ACC112 (cell line): ENCODE results near the gene PRSS33.

Experiments used
- H2AFZ ChIP-seq: fragments of 200-600 bp; sonication (generic); one replicate; pipeline ENCODE4 v1.6.0; 2017; ENCODE audit warnings: antibody characterized with exemption, low read length; ENCODE audit not compliant: unreplicated experiment
- H3K27ac ChIP-seq: fragments of 200-600 bp; sonication (generic); 2 replicates; pipeline ENCODE4 v1.5.1; 2014; ENCODE audit warnings: low read depth, mild to moderate bottlenecking, antibody characterized with exemption, low read length, moderate library complexity
- H3K27me3 ChIP-seq: fragments of 200-600 bp; sonication (generic); 2 replicates; pipeline ENCODE4 v1.6.1; 2014; ENCODE audit warnings: mild to moderate bottlenecking, antibody characterized with exemption, low read length, moderate library complexity, mixed read lengths; ENCODE audit not compliant: insufficient read depth
- H3K36me3 ChIP-seq: fragments of 200-600 bp; sonication (generic); 2 replicates; pipeline ENCODE4 v1.6.1; 2016; ENCODE audit warnings: mild to moderate bottlenecking, antibody characterized with exemption, low read length, moderate library complexity, mixed read lengths; ENCODE audit not compliant: insufficient read depth
- H3K4me1 ChIP-seq: fragments of 200-600 bp; sonication (generic); one replicate; pipeline ENCODE4 v1.6.1; 2016; ENCODE audit warnings: low read length, mixed read lengths; ENCODE audit not compliant: insufficient read depth, unreplicated experiment, control insufficient read depth
- H3K4me3 ChIP-seq: fragments of 200-600 bp; sonication (generic); 2 replicates; pipeline ENCODE4 v1.5.1; 2014; ENCODE audit warnings: mild to moderate bottlenecking, low read depth, low read length
- H3K79me2 ChIP-seq: fragments of 200-600 bp; sonication (generic); one replicate; pipeline ENCODE4 v1.6.0; 2016; ENCODE audit warnings: low read length; ENCODE audit not compliant: control insufficient read depth, unreplicated experiment, insufficient read depth

PRSS33 gene

DNA sequence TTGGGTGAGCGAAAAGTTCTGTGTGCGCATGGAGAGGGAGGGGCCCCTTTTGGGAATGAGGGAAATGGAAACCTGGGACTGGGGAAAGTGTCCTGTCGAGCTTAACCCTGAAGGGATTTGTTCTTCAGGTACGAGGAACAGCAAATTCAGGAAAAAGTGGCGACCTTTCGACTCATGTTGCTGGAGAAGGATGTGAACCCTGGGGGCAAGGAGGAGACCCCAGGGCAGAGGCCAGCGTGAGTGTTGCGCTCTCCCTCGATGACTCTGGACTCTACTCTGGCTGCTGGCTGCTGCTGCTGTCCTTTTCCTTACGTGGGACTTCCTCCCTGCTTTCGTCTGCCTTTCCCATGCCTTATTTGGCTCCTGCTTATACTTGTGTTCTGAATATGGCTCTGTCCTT, 30.0 kb downstream of the PRSS33 start:
- peaks cover 56% of the 10 kb centered on the region for H3K36me3 ChIP-seq
- H3K27ac ChIP-seq: no peak overlapping the region
- no peak overlapping the region for H3K4me3 ChIP-seq
- H2AFZ ChIP-seq: no peak overlapping the region
- H3K27me3 ChIP-seq: no peaks in the 10 kb centered on the region
- peaks cover 95% of the 10 kb centered on the region for H3K79me2 ChIP-seq
- peaks cover 15% of the 10 kb centered on the region for H3K4me1 ChIP-seq

DNA sequence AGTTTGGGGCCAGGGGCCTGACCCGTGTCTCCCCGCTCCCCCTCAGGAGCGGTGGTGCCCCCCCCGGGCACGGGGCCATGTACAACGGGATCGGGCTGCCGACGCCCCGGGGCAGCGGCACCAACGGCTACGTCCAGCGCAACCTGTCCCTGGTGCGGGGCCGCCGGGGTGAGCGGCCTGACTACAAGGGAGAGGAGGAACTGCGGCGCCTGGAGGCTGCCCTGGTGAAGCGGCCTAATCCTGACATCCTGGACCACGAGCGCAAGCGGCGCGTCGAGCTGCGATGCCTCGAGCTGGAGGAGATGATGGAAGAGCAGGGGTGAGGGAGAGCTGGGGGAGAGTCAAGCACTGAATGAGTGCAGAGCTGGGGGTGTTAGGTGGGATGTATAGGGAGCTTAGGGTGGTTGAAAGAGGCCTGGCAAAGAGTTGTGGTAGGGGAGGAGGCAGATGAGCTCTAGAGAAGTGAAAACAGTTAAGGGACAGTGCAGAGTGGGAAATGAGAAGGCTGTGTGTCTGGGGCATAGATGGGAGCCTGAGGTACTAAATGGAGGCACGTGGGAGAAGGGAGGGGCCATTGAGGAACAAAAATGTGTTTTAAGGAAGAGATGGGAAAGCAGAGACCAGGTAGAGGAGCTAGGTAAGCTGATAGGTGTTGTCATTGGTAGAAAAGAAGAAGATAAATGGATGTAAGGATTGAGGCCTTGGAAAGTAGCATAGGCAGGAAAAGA, 30.9 kb downstream of the PRSS33 start:
- Histone ChIP-seq H3K27me3 (no peaks in the 10 kb centered on the region), H3K36me3 (peaks cover 47% of the 10 kb centered on the region), H3K27ac (no peak overlapping the region), H2AFZ (no peak overlapping the region), H3K4me1 (peaks cover 17% of the 10 kb centered on the region), H3K4me3 (no peak overlapping the region; the same call in 1 of the 2 replicates), H3K79me2 (peaks cover 88% of the 10 kb centered on the region)

DNA sequence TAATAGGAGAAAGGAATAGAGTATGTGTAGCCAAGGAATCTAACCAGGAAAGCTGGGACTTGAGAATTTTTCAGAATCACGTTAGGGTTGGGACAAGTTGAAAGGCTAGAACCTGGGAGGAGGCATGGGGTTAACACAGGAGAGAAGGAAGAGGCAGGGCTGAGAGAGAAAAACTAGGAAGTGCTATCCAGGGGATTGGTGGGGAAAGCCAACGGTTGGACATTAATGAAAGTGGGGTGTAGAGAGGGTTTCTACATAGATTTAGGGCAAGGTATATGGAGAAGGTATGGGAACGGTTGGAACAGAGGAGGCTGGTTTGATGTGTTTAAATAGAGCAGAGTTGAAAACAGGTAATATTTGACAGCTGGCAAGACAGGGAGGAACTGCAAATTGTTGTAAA, 32.2 kb downstream of the PRSS33 start:
- Histone ChIP-seq H3K27ac (no peak overlapping the region), H3K36me3 (peaks cover 34% of the 10 kb centered on the region), H3K27me3 (no peaks in the 10 kb centered on the region), H2AFZ (no peak overlapping the region), H3K4me1 (peaks cover 24% of the 10 kb centered on the region), H3K4me3 (peak overlapping the region; percentile 94), H3K79me2 (peaks cover 84% of the 10 kb centered on the region)

DNA sequence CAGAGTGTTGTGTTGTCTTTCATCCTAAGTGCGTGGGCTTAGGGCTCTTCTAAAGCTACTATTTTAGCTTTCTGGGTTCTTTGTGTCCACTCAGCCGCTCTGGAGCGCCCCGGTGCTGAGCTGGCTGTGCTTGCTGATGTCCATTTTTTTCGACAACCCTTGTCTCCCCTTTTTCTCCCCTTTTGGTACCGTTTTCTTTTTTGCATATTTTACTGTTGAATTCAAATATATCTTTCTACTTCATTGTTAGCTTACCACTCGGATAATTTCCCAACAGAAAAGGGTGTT, 33.7 kb downstream of the PRSS33 start:
- Histone ChIP-seq H3K4me1 (peaks cover 24% of the 10 kb centered on the region), H3K79me2 (peaks cover 70% of the 10 kb centered on the region), H3K4me3 (peak overlapping the region; percentile 94), H3K27ac (peak overlapping the region; percentile 97), H2AFZ (no peak overlapping the region), H3K27me3 (no peaks in the 10 kb centered on the region), H3K36me3 (peaks cover 20% of the 10 kb centered on the region)

DNA sequence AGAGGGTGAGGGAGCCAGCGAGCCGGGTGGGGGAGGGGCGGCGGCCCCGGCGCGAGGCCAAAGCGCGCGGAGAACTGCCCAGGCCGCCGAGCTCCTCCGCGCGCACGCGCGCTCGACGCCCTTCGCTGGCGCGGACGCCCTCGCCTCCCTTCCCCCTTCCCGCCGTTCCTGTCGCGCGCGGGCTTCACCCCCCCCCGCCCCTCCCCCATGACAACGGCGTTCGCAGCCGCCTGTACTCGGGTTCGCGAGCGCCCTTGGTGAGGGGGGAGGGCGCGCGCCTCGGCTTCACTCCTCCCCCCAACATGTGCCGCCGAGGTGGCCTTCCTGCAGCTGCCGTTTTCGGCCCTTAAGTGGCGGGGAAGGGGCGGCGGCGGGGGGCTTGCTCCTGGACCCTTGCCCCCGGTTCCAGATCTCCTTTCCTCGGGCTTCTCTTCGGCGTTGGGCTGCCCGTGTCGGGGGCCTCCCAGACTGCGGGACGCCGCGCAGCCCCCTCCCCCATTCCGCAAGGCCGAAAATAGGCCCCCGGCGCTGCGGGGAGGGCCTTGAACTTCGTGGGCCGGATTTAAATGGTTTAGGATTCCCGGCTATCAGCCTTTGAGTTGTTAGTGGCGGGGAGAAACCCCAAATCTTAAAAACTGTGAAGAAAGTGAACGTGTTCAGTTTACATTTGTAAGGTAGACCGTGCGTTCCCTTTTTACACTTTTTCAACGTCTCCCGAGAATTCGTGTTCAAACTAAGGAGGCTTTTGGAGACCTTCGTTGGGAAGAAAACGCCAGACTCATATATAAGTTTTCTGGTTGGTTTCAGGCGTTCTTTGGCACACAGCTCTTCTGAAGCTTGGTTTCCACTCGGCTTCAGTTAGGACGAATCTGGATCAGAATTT, 34.3 kb downstream of the PRSS33 start:
- peaks cover 16% of the 10 kb centered on the region; the same call in 1 of the 2 replicates for H3K36me3 ChIP-seq
- peaks cover 24% of the 10 kb centered on the region for H3K4me1 ChIP-seq
- peak overlapping the region; percentile 94 for H3K4me3 ChIP-seq
- no peak overlapping the region for H2AFZ ChIP-seq
- H3K27me3 ChIP-seq: no peaks in the 10 kb centered on the region
- peak overlapping the region; percentile 97 for H3K27ac ChIP-seq
- peaks cover 64% of the 10 kb centered on the region for H3K79me2 ChIP-seq

DNA sequence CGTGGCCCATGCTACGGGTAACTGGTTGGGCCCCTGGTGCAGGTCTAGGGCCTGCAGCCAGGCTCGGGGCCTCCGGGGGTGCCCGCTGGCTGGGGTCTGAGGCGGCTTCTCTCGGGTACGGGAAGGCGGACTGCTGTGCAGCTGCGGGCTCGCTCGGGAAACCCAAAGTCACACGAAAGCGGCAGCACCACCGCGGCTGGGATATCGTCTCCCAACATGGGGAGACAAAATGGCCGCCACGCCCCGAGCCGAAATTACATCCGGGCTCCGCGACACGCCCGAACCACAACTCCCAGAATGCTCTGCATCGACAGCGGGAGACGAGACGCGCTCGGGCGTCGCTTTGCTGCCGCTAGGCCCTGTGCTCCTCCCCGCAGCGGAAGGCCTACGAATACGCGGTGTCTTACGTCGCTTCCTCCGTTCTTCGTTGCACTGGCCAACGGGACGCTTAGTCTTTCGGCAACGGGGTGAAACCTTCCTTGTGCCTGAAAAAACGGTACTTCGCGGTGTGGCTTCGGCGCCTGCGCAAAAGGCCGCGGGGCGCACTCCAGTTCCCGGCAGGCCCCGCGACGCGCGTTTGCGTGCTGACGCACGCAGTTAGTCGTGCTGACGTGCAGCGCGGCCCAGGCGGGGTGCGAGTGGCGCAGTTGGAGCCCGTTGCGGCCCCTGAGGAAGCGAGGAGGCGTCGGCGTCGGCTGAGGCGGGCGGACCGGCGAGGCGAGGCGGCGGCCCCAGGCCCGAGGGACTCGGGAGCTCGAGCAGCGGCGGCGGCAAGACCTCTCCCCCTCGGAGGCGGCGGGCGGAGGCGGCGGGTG, 35.1 kb downstream of the PRSS33 start, which contains the start of gene SRRM2:
Gene SRRM2, plus strand, starts transcription at position 604 of the 815 bp plus-strand sequence. CDS start 3,727 bp downstream, outside the sequence.
- Histone ChIP-seq H3K4me1 (peaks cover 24% of the 10 kb centered on the region), H3K36me3 (peaks cover 7% of the 10 kb centered on the region; the same call in 1 of the 2 replicates), H3K4me3 (peak within 1 kb of the TSS; percentile 94), H3K27me3 (no peaks in the 10 kb centered on the region), H2AFZ (peak within 1 kb of the TSS; percentile 45), H3K27ac (peak within 1 kb of the TSS; percentile 97), H3K79me2 (peaks cover 55% of the 10 kb centered on the region)

DNA sequence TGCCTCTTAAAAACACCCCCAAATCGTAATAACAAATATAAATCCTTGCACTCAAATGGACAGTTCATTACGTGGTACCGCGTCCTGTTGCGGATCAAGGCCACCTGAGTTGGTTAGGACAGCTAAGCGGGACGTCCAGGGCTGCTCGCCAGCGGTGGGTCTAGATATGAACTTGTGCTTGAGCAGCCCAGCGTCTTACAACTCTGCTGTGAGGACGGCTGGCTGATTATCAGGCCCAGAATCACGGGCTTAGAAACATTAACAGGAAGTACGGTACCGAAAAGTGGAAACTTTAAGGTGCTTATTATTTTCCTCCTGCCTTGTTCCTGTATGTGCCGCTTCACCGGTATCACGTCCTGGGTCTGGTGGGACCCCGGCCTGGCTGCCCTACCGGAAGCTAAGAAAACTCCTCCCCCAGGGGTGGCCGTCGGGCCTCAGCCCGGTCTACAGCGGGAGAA, 35.8 kb downstream of the PRSS33 start:
- no peaks in the 10 kb centered on the region for H3K27me3 ChIP-seq
- H3K36me3 ChIP-seq: peaks cover 5% of the 10 kb centered on the region; the same call in 1 of the 2 replicates
- peak overlapping the region; percentile 97 for H3K27ac ChIP-seq
- H3K79me2 ChIP-seq: peaks cover 49% of the 10 kb centered on the region
- peak overlapping the region; percentile 45 for H2AFZ ChIP-seq
- H3K4me1 ChIP-seq: peaks cover 24% of the 10 kb centered on the region
- peak overlapping the region; percentile 94 for H3K4me3 ChIP-seq

DNA sequence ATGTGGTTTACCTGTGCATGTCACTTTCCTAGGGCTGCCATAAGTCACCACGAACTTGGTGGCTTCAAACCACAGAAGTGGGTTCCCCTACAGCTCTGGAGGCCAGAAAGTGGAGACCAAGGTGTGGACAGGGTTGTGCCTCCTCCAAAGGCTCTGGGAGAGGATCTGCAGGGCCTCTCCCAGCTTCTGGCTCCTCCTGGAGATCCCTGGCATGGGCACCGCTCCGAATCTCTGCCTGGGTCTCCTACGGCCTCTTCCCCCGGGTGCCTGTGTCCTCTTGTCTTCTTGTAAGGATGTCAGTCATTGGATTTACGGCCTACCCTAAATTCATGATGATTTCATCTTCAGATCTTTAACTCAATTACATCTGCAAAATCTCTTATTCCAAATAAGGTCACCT, 37.4 kb downstream of the PRSS33 start:
- Histone ChIP-seq H3K27ac (no peak overlapping the region), H3K79me2 (peaks cover 32% of the 10 kb centered on the region), H2AFZ (no peak overlapping the region), H3K4me3 (no peak overlapping the region), H3K4me1 (peaks cover 14% of the 10 kb centered on the region), H3K36me3 (no peaks in the 10 kb centered on the region; the same call in 1 of the 2 replicates), H3K27me3 (no peaks in the 10 kb centered on the region)

DNA sequence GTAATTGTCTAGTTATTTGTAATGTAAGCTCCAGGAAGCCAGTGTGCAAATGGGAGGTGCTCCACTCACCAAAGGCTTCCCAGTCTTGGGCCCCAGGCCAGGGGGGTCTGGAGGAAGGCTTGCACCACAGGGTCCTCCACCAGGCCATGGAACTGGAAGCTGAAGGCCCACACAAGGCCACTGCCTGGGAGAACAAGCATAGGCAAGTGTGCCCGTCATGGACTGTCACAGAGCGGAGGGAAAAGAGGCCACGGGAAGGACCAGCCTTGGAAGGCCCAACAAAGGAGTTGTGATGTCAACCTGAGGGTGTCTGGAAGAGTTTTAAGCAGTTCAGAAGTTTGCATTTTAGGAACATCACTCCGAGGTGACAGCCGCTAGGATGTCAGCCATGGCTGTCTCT, 37.9 kb downstream of the PRSS33 start:
- Histone ChIP-seq H2AFZ (no peak overlapping the region), H3K79me2 (peaks cover 28% of the 10 kb centered on the region), H3K27me3 (no peaks in the 10 kb centered on the region), H3K27ac (no peak overlapping the region), H3K4me1 (peaks cover 9% of the 10 kb centered on the region), H3K4me3 (no peak overlapping the region), H3K36me3 (no peaks in the 10 kb centered on the region; the same call in 1 of the 2 replicates)

DNA sequence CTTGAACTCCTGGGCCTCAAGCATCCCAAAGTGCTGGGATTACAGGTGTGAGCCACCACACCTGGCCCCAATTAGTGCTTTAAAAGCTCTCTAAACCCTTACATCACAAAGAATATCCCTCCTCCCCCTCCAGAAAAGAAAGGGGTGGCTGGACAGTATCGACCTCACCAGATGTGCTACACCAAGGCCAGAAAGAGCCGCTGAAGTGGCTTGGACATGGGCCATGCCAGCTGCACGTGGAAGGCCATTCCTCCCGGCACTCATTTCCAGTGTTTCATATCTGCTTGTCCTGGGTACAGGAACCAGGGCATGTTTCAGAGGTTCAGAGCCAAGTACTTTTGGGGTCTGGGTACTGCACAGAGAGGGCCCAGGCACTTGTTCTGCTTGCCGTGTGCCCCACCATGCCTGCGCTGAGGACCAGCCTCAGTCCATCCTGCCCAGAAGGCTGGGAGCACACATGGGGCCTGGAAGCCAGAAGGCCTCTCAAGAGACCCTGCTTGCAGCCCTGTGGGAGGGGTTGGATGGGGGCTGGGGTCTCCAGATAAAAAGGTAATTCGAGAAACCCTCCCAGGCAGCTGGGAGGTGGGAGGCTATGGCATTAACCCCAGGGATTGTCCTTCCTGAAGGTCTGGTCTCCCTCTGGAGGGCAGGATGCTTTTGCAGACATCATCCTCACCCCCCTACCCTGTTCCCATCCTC, 38.5 kb downstream of the PRSS33 start:
- H3K4me1 ChIP-seq: peaks cover 8% of the 10 kb centered on the region
- H2AFZ ChIP-seq: no peak overlapping the region
- no peaks in the 10 kb centered on the region for H3K27me3 ChIP-seq
- H3K4me3 ChIP-seq: no peak overlapping the region
- H3K79me2 ChIP-seq: peaks cover 22% of the 10 kb centered on the region
- H3K27ac ChIP-seq: no peak overlapping the region
- no peaks in the 10 kb centered on the region; the same call in 1 of the 2 replicates for H3K36me3 ChIP-seq
